Uterus (tissue), 4 donors: ENCODE results near the gene ADD2. TPM values are rescaled to one million over a fixed set of nuclear protein-coding genes. Genes with fewer than 3 reads are reported as not detected.

ENCODE experiments used
- DNase-seq, 2 donors: peaks; one replicate each; pipeline ENCODE4 v3.0.0-alpha.2; 2019 to 2020
- H3K27ac ChIP-seq, 2 donors: fragments of 200-600 bp; sonication (generic); 1 replicate in 1 of 2; 2 replicates in 1 of 2; pipeline ENCODE4 v1.5.1; 2016 to 2018
- H3K27me3 ChIP-seq, 2 donors: fragments of 200-600 bp; sonication (generic); one replicate each; pipeline ENCODE4 v1.5.1; 2018 to 2019; ENCODE audit warnings: control low read depth in 1 of 2
- H3K36me3 ChIP-seq, 2 donors: fragments of 200-600 bp; sonication (generic); one replicate each; pipeline ENCODE4 v1.5.1; 2019; ENCODE audit warnings: control low read depth in 1 of 2
- H3K4me1 ChIP-seq, 2 donors: fragments of 200-600 bp; sonication (generic); one replicate each; pipeline ENCODE4 v1.5.1; 2018 to 2019; ENCODE audit warnings: control low read depth in 1 of 2
- H3K4me3 ChIP-seq, 2 donors: fragments of 200-600 bp; sonication (generic); 1 replicate in 1 of 2; 2 replicates in 1 of 2; pipeline ENCODE4 v1.5.1; 2018 to 2019; ENCODE audit warnings: mild to moderate bottlenecking in 1 of 2
- H3K9me3 ChIP-seq, 2 donors: fragments of 200-600 bp; sonication (generic); one replicate each; pipeline ENCODE4 v1.5.1; 2019; ENCODE audit warnings: control low read depth in 1 of 2
- CTCF ChIP-seq, 4 experiments: fragments of 200-600 bp in 2 of 4; fragments of 450-650 bp in 2 of 4; sonication (generic) in 2 of 4; IDR thresholded peaks; one replicate each; pipeline ENCODE4 v1.5.1; 2016 to 2019; ENCODE audit warnings: antibody characterized with exemption in 4 of 4, mild to moderate bottlenecking in 2 of 4, moderate library complexity in 1 of 4
- POLR2A ChIP-seq, 2 donors: fragments of 450-650 bp; IDR thresholded peaks; one replicate each; pipeline ENCODE4 v1.6.1; 2016; ENCODE audit warnings: antibody characterized with exemption in 2 of 2, mild to moderate bottlenecking in 1 of 2, moderate library complexity in 1 of 2
- intact Hi-C: fragments of 100-400 bp; cut with DNase I; formaldehyde crosslinking; loops from one replicate; pipeline ENCODE4 v1.15.1; 2023; ENCODE audit warnings: low total_unique reads
- total RNA-seq, 4 donors: library from RNA; depleted of rRNA in 3 of 4; stranded (reverse); fragments of >200 nt in 3 of 4; gene quantifications; one replicate each; pipeline versions ENCODE4 v1.1.0 to v1.2.4, GENCODE V29; 2014 to 2023
- donor health status: DM: yes; HTN: yes; CAD: no.

ADD2 gene
- total RNA-seq, 4 donors from 2014 or later: 0.51 to 5.2 (median 2.6) TPM

GRCh38 chr2:70738159-70738558, 29.8 kb downstream of the ADD2 start:
- H3K27me3 ChIP-seq: no peaks in the 10 kb centered on the region
- H3K36me3 ChIP-seq: no peaks in the 10 kb centered on the region
- intact Hi-C loops: no loop called here
- TF ChIP-seq CTCF (IDR thresholded peaks at IDR 0.05) (no peak), POLR2A (IDR thresholded peaks at IDR 0.05) (no peak)
- H3K9me3 ChIP-seq: no peaks in the 10 kb centered on the region
- DNase-seq: no peak
- H3K4me3 ChIP-seq: no peak overlapping the region
- no peaks in the 10 kb centered on the region for H3K4me1 ChIP-seq
- H3K27ac ChIP-seq: no peak overlapping the region

GRCh38 chr2:70735071-70735470, 32.9 kb downstream of the ADD2 start:
- no peaks in the 10 kb centered on the region for H3K27me3 ChIP-seq
- intact Hi-C loops: no loop called here
- no peak overlapping the region for H3K27ac ChIP-seq
- H3K36me3 ChIP-seq: no peaks in the 10 kb centered on the region
- no peaks in the 10 kb centered on the region for H3K9me3 ChIP-seq
- no peak for DNase-seq
- H3K4me3 ChIP-seq: no peak overlapping the region
- H3K4me1 ChIP-seq: no peaks in the 10 kb centered on the region
- no peak for TF ChIP-seq CTCF (IDR thresholded peaks at IDR 0.05)
- TF ChIP-seq POLR2A (IDR thresholded peaks at IDR 0.05): no peak

- intact Hi-C loops: no loop called here
- Histone ChIP-seq H3K27me3 (no peaks in the 10 kb centered on the region), H3K27ac (no peak overlapping the region), H3K9me3 (no peaks in the 10 kb centered on the region), H3K4me3 (no peak overlapping the region), H3K36me3 (no peaks in the 10 kb centered on the region), H3K4me1 (no peaks in the 10 kb centered on the region)
- DNase-seq: no peak
- TF ChIP-seq CTCF (IDR thresholded peaks at IDR 0.05) (no peak), POLR2A (IDR thresholded peaks at IDR 0.05) (no peak)
These were observed 34.3 kb downstream of the ADD2 start for GRCh38 chr2:70733646-70734180.

- TF ChIP-seq CTCF (IDR thresholded peaks at IDR 0.05) (no peak), POLR2A (IDR thresholded peaks at IDR 0.05) (no peak)
These were observed 35.0 kb downstream of the ADD2 start for GRCh38 chr2:70732766-70733645.

GRCh38 chr2:70730730-70731129, 37.3 kb downstream of the ADD2 start:
- intact Hi-C loops: no loop called here

More at GRCh38 chr2:70732766-70733645, 35.0 kb downstream of the ADD2 start:
- Histone ChIP-seq H3K27ac (no peak overlapping the region), H3K9me3 (no peaks in the 10 kb centered on the region), H3K27me3 (no peaks in the 10 kb centered on the region), H3K4me3 (no peak overlapping the region), H3K4me1 (no peaks in the 10 kb centered on the region), H3K36me3 (no peaks in the 10 kb centered on the region)
- DNase-seq: no peak
- intact Hi-C loops: no loop called here

More at GRCh38 chr2:70730730-70731129, 37.3 kb downstream of the ADD2 start:
- H3K27me3 ChIP-seq: no peaks in the 10 kb centered on the region
- no peak overlapping the region for H3K27ac ChIP-seq
- no peaks in the 10 kb centered on the region for H3K36me3 ChIP-seq
- no peak overlapping the region for H3K4me3 ChIP-seq
- no peak for DNase-seq
- H3K4me1 ChIP-seq: no peaks in the 10 kb centered on the region
- no peaks in the 10 kb centered on the region for H3K9me3 ChIP-seq
- no peak for TF ChIP-seq CTCF (IDR thresholded peaks at IDR 0.05)
- TF ChIP-seq POLR2A (IDR thresholded peaks at IDR 0.05): no peak
